LHCN-M2 (cell line): ENCODE data around the gene KRT14. TPM values are rescaled to one million over a fixed set of nuclear protein-coding genes. Genes with fewer than 3 reads are reported as not detected.
"Not testable (repeated sequence)": the region's sequence is repeated elsewhere in the genome, so short reads cannot be mapped to it uniquely, and the experiment has no call there.

Source experiments
- DNase-seq: peaks from one replicate; pipeline ENCODE4 v3.0.0-alpha.2; 2012; ENCODE audit warnings: low read depth
- total RNA-seq: library from RNA; depleted of rRNA; stranded (reverse); fragments of >200 nt; gene quantifications from 2 replicates; pipeline ENCODE4 v1.2.3, GENCODE V29; 2014

The KRT14 gene
- total RNA-seq, 1 experiment from 2014 or later: not detected

- DNase-seq: peak; percentile 97
Measured at GRCh38 chr17:41547921-41548843, 38.5 kb downstream of the KRT14 start.

GRCh38 chr17:41547378-41547841 lies 39.3 kb downstream of the KRT14 start:
- peak; percentile 25 for DNase-seq

- no peak for DNase-seq
Measured at GRCh38 chr17:41546819-41547218, 39.9 kb downstream of the KRT14 start.

DNA sequence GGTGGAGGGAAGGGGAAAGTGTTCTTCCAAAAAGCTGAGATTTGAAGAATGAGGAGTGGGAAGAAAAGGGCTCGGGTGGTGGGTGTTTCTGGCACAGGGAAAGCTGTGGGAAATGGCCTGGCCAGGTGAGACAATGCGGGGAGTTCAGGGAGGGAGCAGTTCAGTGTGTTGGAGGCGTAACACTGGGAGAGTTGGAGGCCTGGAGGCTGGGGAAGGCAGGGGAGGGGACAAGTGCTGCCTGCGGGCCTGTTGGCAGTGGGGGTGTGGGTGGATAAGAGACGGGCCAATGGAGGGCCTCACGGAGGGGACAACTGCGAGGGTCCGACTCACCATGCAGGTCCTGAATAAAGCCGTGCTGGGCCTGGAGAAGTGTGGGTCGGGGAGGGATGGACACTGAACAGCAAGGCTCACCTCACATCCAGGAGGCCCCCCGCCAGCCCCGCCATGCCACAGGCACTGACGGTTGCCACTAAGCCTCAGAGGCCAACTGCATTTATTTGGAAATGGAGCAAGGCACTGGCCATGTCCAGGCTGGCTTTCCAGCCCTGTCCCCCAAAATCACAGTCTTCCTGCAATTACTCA lies 40.8 kb downstream of the KRT14 start:
- DNase-seq: no peak

- DNase-seq: no peak
Measured at GRCh38 chr17:41544935-41545334, 41.8 kb downstream of the KRT14 start.

DNA sequence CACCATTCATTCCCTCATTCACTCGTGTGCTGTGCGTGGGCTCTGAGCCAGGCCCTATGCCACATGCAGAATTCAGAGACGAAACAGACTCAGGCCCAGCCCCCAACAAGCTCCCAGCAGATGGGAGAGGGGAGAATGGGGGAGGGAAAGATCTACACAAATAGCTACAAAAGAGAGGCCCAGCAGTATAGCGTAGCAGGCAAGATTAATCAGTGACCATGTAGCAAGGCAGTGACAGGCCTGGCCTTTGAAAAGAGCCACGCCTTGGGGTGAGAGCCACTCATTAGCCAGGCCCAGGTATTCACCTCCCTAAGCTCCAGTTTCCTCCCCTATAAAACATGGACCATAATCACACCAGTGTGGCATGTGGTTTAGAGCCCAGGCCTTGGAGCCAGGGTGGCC lies 42.2 kb downstream of the KRT14 start:
- no peak for DNase-seq

- not testable (repeated sequence) for DNase-seq
Measured at GRCh38 chr17:41542786-41543185, 43.9 kb downstream of the KRT14 start.

GRCh38 chr17:41542357-41542756 lies 44.3 kb downstream of the KRT14 start:
- DNase-seq: no peak

- no peak for DNase-seq
Measured at GRCh38 chr17:41540921-41541625, 45.6 kb downstream of the KRT14 start.

DNA sequence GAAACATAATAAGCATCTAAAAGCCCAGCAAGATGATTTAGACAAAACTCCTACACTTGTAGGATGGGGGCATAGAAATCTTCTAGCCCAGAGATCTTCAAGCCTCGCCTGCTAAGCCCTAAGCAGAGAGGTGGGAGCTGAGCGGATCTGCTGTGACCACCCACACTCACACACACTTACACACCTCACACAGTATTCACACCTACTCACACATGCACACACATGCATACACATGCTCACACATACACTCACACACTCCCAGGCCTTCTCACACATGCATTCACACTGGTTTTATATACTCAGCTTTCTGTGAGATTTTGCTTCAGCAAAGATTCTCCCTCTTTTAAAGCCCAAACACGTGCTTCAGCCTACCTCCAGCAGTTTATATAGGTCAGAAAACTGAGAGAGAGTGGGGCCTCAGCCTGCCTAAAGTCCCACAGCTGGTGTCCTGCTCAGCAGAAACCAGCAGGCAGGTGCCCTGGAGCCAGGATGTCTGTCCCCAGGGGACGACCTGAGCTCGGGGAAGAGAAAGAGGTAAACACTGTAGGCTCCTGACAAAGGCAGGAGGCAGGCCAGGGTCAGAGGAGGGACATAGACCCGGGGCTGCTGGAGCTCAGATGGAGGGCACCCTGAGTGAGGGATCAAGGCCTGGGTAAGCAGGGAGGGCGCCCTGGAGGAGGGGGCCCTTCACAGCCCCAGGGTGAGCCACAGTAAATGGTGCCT lies 46.6 kb downstream of the KRT14 start:
- DNase-seq: no peak

GRCh38 chr17:41539071-41539492 lies 47.6 kb downstream of the KRT14 start:
- DNase-seq: no peak

DNA sequence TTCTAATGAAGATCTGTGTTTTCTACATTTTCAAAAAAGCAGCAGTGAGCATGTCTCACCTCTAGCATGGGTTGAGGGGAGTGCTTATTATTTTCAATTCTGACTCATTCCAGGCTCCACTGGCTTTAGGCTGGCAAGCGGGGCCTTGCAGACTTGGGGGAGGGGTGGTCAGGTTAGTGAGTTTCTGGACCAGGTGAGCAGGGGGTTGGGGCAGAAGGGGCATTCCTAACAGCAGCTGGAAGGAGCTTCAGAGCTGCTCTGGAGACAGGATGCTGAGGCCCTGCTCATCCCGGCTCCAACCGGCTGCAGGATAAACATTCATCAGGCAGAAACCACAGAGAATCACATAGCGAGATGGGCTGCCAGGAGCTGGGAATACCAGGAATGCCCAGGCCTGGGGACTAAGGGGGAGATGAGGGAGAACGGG lies 48.1 kb downstream of the KRT14 start:
- DNase-seq: peak; percentile 40

DNA sequence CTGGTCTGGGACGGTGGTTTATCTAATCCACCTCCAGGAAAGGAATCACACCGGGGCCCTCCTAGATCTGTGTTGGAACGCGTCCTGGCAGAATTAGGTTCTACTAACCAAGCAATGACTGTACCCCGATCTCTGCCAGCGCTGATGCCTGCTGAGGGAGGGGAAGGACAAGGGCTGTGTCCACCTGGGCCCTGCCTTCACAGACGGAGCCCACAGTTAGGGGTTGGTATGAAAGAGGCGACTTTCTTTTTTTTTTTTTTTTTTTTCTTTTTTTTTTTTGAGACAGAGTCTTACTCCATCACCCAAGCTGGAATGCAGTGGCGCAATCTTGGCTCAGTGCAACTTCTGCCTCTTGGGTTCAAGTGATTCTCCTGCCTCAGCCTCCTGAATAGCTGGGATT lies 48.7 kb downstream of the KRT14 start:
- no peak for DNase-seq

DNA sequence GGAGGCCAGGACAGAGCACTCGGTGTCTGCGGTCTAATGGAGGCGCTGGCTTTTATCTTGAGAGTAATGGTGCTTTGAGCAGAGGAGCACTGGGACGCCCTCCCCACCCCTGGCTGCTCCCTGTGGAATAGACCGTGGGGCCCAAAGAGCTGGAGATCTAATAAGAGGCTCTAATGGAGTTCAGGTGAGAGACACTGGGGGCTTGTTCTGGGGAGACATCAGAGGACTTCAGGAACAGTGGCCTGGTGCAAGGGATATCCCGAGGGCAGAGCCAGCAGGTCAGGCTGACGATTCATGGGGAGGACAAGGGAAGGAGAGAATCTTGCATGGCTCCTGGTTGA lies 49.1 kb downstream of the KRT14 start:
- DNase-seq: no peak

DNA sequence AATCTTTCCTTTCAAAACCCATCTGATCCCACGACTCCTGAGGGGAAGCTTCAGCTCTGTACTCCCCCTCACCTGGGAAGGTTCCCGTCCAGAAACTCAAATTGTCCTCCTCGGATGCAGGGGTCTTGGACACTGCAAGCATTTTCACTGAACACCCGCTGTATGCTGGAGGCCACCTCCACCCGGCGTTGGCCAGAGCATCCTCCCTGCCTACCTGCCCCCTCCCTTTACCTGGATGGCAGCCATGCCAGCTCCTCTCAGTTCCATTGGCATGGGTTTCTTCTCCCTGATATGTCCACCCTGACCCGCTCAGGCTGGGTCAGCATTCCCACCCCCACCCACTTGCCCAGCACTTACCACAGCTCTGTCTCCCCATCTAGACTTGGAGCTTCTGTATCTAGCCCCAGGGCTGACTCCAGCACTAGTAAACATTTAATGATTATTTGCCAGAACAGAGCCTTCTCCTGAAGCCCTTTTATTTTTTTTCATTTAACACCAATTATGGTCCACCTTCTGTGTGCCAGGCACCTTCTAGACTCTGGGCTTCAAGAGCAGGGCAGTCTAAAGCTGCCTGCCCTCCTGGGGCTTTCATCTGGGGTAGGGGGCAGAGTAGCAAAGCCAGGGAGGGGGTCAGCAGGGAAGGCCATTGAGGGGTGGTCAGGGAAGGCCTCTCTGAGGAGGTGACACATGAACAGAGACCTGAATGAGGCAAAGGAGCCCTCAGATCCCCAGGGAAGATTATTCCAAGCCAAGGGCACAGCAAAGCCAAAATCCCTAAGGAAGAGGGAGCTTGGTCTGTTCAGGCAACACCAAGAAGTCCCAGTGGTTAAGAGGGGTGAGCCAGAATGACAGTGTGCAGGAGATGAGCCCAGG lies 49.7 kb downstream of the KRT14 start:
- DNase-seq: no peak

GRCh38 chr17:41535764-41536481 lies 50.8 kb downstream of the KRT14 start:
- DNase-seq: no peak

DNA sequence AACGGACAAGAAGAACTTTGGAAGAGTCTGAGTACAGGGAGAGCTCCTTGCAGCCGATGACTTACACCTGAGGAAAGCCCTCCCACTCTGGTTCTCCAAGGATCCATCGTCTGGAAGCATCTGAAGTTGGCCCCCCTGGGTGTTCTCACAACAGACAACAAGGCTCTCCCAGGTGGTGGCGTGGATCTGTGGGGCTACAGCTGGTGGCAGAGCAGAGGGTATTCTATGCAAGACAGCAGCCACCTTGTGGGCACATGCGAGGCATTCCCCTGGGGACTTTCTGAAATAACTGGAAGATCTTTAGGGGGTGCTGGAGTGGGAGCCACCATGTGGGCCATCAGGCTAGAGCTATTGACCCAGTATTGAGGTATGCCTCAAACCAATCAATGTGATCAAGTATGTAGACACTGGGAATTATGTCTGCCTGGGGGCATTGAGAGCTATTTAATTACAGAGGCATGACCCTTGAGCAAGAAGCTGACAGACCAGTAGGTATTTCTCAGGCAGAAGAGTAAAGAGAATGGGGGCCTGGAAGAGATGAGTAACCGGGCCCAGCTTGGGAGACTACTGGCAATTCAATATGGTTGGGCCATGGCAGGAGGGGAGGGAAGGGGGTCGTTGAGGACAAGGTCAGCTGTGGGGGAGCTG lies 51.7 kb downstream of the KRT14 start:
- no peak for DNase-seq

- DNase-seq: no peak
Measured at GRCh38 chr17:41533613-41534012, 53.1 kb downstream of the KRT14 start.

DNA sequence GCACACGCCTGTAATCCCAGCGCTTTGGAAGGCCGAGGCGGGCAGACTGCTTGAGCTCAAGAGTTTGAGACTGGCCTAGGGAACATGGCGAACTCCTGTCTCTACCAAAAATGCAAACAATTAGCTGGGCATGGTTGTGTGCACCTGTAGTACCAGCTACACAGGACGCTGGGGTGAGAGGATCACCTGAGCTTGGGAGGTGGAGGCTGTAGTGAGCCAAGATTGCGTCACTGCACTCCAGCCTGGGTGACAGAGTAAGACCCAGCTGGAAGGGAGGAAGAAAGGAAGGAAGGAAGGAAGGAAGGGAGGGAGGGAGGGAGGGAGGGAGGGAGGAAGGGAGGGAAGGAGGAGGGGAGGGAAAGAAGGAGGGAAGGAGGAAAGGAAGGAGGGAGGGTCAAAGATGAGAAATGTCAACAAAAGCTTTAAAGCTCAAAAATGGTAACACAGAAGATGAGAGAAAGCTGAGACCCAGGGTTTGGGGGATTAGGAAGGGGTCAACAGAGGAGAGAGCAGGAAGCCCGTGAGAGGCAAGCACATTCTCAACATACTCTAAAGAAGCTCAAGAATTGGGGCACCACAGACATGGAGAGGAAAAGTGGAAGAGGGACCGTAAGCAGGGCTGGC lies 53.6 kb downstream of the KRT14 start:
- no peak for DNase-seq
